K562 (cell line): ENCODE measurements around the gene ARPC4. TPM values are rescaled to one million over a fixed set of nuclear protein-coding genes. Genes with fewer than 3 reads are reported as not detected.

ENCODE experiments used
- BMI1 ChIP-seq: fragments of 150-350 bp; IDR thresholded peaks from 2 replicates; pipeline ENCODE4 v1.6.1; 2014; ENCODE audit warnings: low read length
- BRD4 ChIP-seq: fragments of 200-600 bp; sonication (generic); IDR thresholded peaks from 2 replicates; pipeline ENCODE4 v1.6.1; 2017; ENCODE audit warnings: inconsistent platforms
- CHD4 ChIP-seq: fragments of 200-600 bp; sonication (generic); IDR thresholded peaks from 3 replicates; pipeline ENCODE4 v1.6.1; 2012; ENCODE audit warnings: low read depth, mild to moderate bottlenecking, mixed read lengths, low read length, inconsistent platforms; ENCODE audit not compliant: insufficient read depth, insufficient replicate concordance, poor library complexity, severe bottlenecking
- HDAC1 ChIP-seq, 2 experiments: fragments of 450-650 bp; IDR thresholded peaks; 2 replicates each; pipeline ENCODE4 v1.6.1; 2016 to 2017; ENCODE audit warnings: inconsistent platforms in 1 of 2, mild to moderate bottlenecking in 1 of 2, moderate library complexity in 1 of 2
- NCOA4 ChIP-seq: fragments of 450-650 bp; IDR thresholded peaks from 2 replicates; pipeline ENCODE4 v1.6.1; 2018; ENCODE audit warnings: mild to moderate bottlenecking; ENCODE audit not compliant: partially characterized antibody
- PHF20 ChIP-seq: fragments of 450-650 bp; IDR thresholded peaks from 2 replicates; pipeline ENCODE4 v1.6.1; 2018; ENCODE audit not compliant: partially characterized antibody
- PYGO2 ChIP-seq: fragments of 450-650 bp; IDR thresholded peaks from 2 replicates; pipeline ENCODE4 v1.6.1; 2016; ENCODE audit warnings: mild to moderate bottlenecking, missing genetic modification characterization, moderate library complexity, missing compliant biosample characterization
- RBM14 ChIP-seq: fragments of 200-400 bp; formaldehyde crosslinking; IDR thresholded peaks from 2 replicates; pipeline ENCODE4 v1.6.1; 2018; ENCODE audit warnings: low read depth, mild to moderate bottlenecking, low read length, moderate library complexity, borderline replicate concordance; ENCODE audit not compliant: insufficient read depth
- SAFB ChIP-seq: fragments of 200-400 bp; formaldehyde crosslinking; IDR thresholded peaks from 2 replicates; pipeline ENCODE4 v1.6.1; 2017; ENCODE audit warnings: low read depth, low read length, borderline replicate concordance
- SETDB1 ChIP-seq: IDR thresholded peaks from one replicate; pipeline ENCODE4 v1.6.1; 2012; ENCODE audit warnings: low read length, control low read depth, inconsistent platforms
- SIRT6 ChIP-seq: IDR thresholded peaks from one replicate; pipeline ENCODE4 v1.6.1; 2012; ENCODE audit warnings: low read depth, mild to moderate bottlenecking, control low read depth, inconsistent platforms, low read length, moderate library complexity
- TAL1 ChIP-seq: fragments of 450-650 bp; IDR thresholded peaks from 2 replicates; pipeline ENCODE4 v1.6.1; 2016; ENCODE audit warnings: mild to moderate bottlenecking
- THRAP3 ChIP-seq: fragments of 450-650 bp; IDR thresholded peaks from 2 replicates; pipeline ENCODE4 v1.6.1; 2016; ENCODE audit warnings: mild to moderate bottlenecking, inconsistent platforms, borderline replicate concordance
- WHSC1 ChIP-seq: IDR thresholded peaks from one replicate; pipeline ENCODE4 v1.6.1; 2012; ENCODE audit warnings: low read length, control low read depth, inconsistent platforms
- ZNF41 ChIP-seq: fragments of 250-450 bp; sonication (Bioruptor Pico); conservative IDR thresholded peaks from 2 replicates; pipeline ENCODE4 v1.4.0; 2020; ENCODE audit warnings: mild to moderate bottlenecking
- ZNF696 ChIP-seq: fragments of 250-450 bp; sonication (Bioruptor Pico); conservative IDR thresholded peaks from 2 replicates; pipeline ENCODE4 v1.4.0; 2020; ENCODE audit warnings: mild to moderate bottlenecking, moderate library complexity
- polyA plus RNA-seq, 8 experiments: library from polyadenylated mRNA; depleted of rRNA in 4 of 8; stranded (reverse) in 5 of 8; unstranded in 3 of 8; fragments of >200 nt; fragmentation: Nextera tagmentation in 2 of 8; fragmentation: Illumina TruSeq in 1 of 8; extraction: Ambion mirVana in 2 of 8; extraction: Trizol in 1 of 8; gene quantifications; 2 replicates each; pipeline versions ENCODE4 v1.2.1 to v1.2.3, GENCODE V29; 2011 to 2014; ENCODE audit warnings: inconsistent platforms in 1 of 8, missing spikeins in 1 of 8
- total RNA-seq, 7 experiments: library from RNA; depleted of rRNA in 6 of 7; stranded (reverse); fragments of >200 nt in 6 of 7; fragmentation: Illumina TruSeq in 2 of 7; extraction: Trizol in 2 of 7; gene quantifications; 2 replicates each; pipeline versions ENCODE4 v1.2.1 to v1.2.3, GENCODE V29; 2011 to 2021; ENCODE audit warnings: low replicate concordance in 1 of 7
- TF ChIP-seq, protein P1 (sequence below), 2 experiments: IDR thresholded peaks; 2 replicates each; pipeline ENCODE4 v1.6.1; 2012; ENCODE audit warnings: improper control_type of control experiment in 2 of 2, low read depth in 2 of 2, low read length in 2 of 2, borderline replicate concordance in 1 of 2
- TF ChIP-seq, protein P2 (sequence below): sonication (generic); formaldehyde crosslinking; IDR thresholded peaks from 2 replicates; pipeline ENCODE4 v1.8.0; 2022; ENCODE audit warnings: missing genetic modification reagents, mild to moderate bottlenecking, borderline replicate concordance
- TF ChIP-seq, protein P3 (sequence below): sonication (generic); formaldehyde crosslinking; IDR thresholded peaks from 2 replicates; pipeline ENCODE4 v1.8.1; 2023; ENCODE audit warnings: mild to moderate bottlenecking, missing genetic modification reagents
- TF ChIP-seq, protein P4 (sequence below), 3 experiments: IDR thresholded peaks in 2 of 3; conservative IDR thresholded peaks in 1 of 3; 2 replicates each; pipeline ENCODE4 v1.5.1; 2011 to 2012; ENCODE audit warnings: low read length in 3 of 3, mild to moderate bottlenecking in 3 of 3, control low read depth in 2 of 3, improper control_type of control experiment in 1 of 3, inconsistent platforms in 1 of 3, low read depth in 1 of 3, mixed read lengths in 1 of 3, moderate library complexity in 1 of 3; ENCODE audit not compliant: insufficient read depth in 2 of 3

ARPC4 gene
- total and polyA plus RNA-seq, 9 of the 15 experiments (the other 6 are each of a cell fraction or from before 2014, with no cell fraction given) = 20.1 to 153 (median 119) TPM

DNA sequence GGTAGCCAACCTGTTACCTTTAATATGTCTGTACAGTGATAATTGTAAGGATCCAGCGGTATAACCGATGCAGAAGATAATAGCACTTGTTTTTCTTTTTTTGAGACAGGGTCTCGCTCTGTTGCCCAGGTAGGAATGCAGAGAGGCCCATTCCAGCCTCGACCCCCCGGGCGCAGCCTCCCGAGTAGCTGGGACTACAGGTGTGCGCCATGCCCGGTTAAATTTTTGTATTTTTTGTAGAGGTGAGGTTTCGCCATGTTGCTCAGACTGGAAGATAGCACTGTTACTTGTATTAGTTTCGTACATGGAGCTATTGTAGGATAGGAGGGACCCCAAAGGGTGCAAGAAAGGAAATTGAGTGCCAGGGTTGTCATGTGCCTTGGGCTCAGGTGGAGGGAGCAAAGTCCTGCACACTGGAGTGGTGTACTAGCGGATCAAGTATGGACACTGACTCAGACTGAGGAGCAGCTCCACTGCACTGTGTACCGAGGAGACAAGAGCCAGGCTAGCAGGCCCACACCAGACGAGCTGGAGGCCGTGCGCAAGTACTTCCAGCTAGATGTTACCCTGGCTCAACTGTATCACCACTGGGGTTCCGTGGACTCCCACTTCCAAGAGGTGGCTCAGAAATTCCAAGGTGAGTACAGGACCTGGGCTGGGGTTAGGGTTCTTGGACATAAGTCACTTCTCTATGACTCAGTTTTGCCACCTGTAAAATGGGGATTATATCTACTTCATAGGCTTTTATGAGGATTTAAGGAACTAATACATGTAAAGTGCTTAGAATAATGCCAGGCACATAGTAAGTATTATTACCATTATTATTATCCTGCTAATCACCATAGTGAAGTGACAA is 42.1 kb upstream of the ARPC4 start (continued):
- TF ChIP-seq, protein P1, sequence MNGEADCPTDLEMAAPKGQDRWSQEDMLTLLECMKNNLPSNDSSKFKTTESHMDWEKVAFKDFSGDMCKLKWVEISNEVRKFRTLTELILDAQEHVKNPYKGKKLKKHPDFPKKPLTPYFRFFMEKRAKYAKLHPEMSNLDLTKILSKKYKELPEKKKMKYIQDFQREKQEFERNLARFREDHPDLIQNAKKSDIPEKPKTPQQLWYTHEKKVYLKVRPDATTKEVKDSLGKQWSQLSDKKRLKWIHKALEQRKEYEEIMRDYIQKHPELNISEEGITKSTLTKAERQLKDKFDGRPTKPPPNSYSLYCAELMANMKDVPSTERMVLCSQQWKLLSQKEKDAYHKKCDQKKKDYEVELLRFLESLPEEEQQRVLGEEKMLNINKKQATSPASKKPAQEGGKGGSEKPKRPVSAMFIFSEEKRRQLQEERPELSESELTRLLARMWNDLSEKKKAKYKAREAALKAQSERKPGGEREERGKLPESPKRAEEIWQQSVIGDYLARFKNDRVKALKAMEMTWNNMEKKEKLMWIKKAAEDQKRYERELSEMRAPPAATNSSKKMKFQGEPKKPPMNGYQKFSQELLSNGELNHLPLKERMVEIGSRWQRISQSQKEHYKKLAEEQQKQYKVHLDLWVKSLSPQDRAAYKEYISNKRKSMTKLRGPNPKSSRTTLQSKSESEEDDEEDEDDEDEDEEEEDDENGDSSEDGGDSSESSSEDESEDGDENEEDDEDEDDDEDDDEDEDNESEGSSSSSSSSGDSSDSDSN (IDR thresholded peaks at IDR 0.05; ENCODE audit: borderline replicate concordance in 1 of 2, low read depth in 2 of 2, low read length in 2 of 2) = 0 out of 4 replicates have a peak, but pooled peaks of 1 of the 2 experiments have one; percentile 22
- TF ChIP-seq THRAP3 = no peak
- TF ChIP-seq, protein P2, sequence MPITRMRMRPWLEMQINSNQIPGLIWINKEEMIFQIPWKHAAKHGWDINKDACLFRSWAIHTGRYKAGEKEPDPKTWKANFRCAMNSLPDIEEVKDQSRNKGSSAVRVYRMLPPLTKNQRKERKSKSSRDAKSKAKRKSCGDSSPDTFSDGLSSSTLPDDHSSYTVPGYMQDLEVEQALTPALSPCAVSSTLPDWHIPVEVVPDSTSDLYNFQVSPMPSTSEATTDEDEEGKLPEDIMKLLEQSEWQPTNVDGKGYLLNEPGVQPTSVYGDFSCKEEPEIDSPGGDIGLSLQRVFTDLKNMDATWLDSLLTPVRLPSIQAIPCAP (CRISPR knock-in tag) = no peak
- TF ChIP-seq, protein P3, sequence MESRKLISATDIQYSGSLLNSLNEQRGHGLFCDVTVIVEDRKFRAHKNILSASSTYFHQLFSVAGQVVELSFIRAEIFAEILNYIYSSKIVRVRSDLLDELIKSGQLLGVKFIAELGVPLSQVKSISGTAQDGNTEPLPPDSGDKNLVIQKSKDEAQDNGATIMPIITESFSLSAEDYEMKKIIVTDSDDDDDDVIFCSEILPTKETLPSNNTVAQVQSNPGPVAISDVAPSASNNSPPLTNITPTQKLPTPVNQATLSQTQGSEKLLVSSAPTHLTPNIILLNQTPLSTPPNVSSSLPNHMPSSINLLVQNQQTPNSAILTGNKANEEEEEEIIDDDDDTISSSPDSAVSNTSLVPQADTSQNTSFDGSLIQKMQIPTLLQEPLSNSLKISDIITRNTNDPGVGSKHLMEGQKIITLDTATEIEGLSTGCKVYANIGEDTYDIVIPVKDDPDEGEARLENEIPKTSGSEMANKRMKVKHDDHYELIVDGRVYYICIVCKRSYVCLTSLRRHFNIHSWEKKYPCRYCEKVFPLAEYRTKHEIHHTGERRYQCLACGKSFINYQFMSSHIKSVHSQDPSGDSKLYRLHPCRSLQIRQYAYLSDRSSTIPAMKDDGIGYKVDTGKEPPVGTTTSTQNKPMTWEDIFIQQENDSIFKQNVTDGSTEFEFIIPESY (CRISPR knock-in tag) = peak; percentile 16; the same call in 1 of the 2 replicates
- TF ChIP-seq WHSC1 = no peak
- peak; percentile 24 for TF ChIP-seq PHF20
- no peak for TF ChIP-seq ZNF696 (CRISPR knock-in tag)
- TF ChIP-seq SAFB = no peak
- peak in 1 of 2 experiments; percentile 50; a peak in 1 of 4 replicates for TF ChIP-seq HDAC1 (IDR thresholded peaks at IDR 0.05)
- TF ChIP-seq SETDB1 = no peak
- TF ChIP-seq CHD4 = peak; percentile 90
- no peak for TF ChIP-seq ZNF41 (CRISPR knock-in tag)
- TF ChIP-seq NCOA4 = peak; percentile 24
- no peak for TF ChIP-seq PYGO2
- no peak for TF ChIP-seq BMI1
- TF ChIP-seq BRD4 = no peak
- no peak for TF ChIP-seq SIRT6
- TF ChIP-seq, protein P4, sequence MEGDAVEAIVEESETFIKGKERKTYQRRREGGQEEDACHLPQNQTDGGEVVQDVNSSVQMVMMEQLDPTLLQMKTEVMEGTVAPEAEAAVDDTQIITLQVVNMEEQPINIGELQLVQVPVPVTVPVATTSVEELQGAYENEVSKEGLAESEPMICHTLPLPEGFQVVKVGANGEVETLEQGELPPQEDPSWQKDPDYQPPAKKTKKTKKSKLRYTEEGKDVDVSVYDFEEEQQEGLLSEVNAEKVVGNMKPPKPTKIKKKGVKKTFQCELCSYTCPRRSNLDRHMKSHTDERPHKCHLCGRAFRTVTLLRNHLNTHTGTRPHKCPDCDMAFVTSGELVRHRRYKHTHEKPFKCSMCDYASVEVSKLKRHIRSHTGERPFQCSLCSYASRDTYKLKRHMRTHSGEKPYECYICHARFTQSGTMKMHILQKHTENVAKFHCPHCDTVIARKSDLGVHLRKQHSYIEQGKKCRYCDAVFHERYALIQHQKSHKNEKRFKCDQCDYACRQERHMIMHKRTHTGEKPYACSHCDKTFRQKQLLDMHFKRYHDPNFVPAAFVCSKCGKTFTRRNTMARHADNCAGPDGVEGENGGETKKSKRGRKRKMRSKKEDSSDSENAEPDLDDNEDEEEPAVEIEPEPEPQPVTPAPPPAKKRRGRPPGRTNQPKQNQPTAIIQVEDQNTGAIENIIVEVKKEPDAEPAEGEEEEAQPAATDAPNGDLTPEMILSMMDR (IDR thresholded peaks at IDR 0.05 in 2 of 3, conservative IDR thresholded peaks at IDR 0.05 in 1 of 3; ENCODE audit: insufficient read depth in 2 of 3, low read depth in 1 of 3, low read length in 3 of 3) = no peak
- no peak for TF ChIP-seq TAL1
- TF ChIP-seq RBM14 = no peak
